Stimulated activated CD4-positive, alpha-beta T cell treated with anti-CD3 and anti-CD28 coated beads, TNF-alpha, amount 100 ng/mL, for 4 hours (primary cell): Measurements from ENCODE around the gene EDN2.

Experiments used
- DNase-seq, 3 experiments: peaks; one replicate each; pipeline ENCODE4 v3.0.0-alpha.2; 2020; ENCODE audit warnings: low read depth in 3 of 3

The EDN2 gene

GRCh38 chr1:41464885-41465284, 19.6 kb downstream of the EDN2 start:
- DNase-seq = no peak

- DNase-seq = no peak
Observed at GRCh38 chr1:41463516-41463915, 21.0 kb downstream of the EDN2 start.

- no peak for DNase-seq
Observed at GRCh38 chr1:41462680-41463004, 21.8 kb downstream of the EDN2 start.

- no peak for DNase-seq
Observed at GRCh38 chr1:41461790-41462679, 22.4 kb downstream of the EDN2 start.

- no peak for DNase-seq
Observed at GRCh38 chr1:41456847-41457540, 27.5 kb downstream of the EDN2 start.

GRCh38 chr1:41455479-41456332, 28.8 kb downstream of the EDN2 start:
- no peak for DNase-seq

- no peak for DNase-seq
Observed at GRCh38 chr1:41454406-41454805, 30.1 kb downstream of the EDN2 start.

GRCh38 chr1:41452704-41453290, 31.7 kb downstream of the EDN2 start:
- DNase-seq = no peak

- no peak for DNase-seq
Observed at GRCh38 chr1:41450747-41451285, 33.7 kb downstream of the EDN2 start.

GRCh38 chr1:41449326-41449921, 35.1 kb downstream of the EDN2 start:
- no peak for DNase-seq

GRCh38 chr1:41448821-41449220, 35.7 kb downstream of the EDN2 start:
- DNase-seq = no peak

- DNase-seq = no peak
Observed at GRCh38 chr1:41447995-41448770, 36.3 kb downstream of the EDN2 start.

GRCh38 chr1:41446851-41447610, 37.5 kb downstream of the EDN2 start:
- DNase-seq = no peak

- DNase-seq = no peak
Observed at GRCh38 chr1:41444785-41445184, 39.7 kb downstream of the EDN2 start.

- DNase-seq = no peak
Observed at GRCh38 chr1:41444246-41444645, 40.2 kb downstream of the EDN2 start.

GRCh38 chr1:41442697-41443251, 41.7 kb downstream of the EDN2 start:
- no peak for DNase-seq

- DNase-seq = no peak
Observed at GRCh38 chr1:41440321-41441085, 44.0 kb downstream of the EDN2 start.

GRCh38 chr1:41439234-41439633, 45.2 kb downstream of the EDN2 start:
- DNase-seq = no peak

- DNase-seq = no peak
Observed at GRCh38 chr1:41438711-41439110, 45.8 kb downstream of the EDN2 start.
